Measurements from ENCODE around the gene MS4A12. TPM values are rescaled to one million over a fixed set of nuclear protein-coding genes. Genes with fewer than 3 reads are reported as not detected.

MS4A12 gene
- total RNA-seq, 2 experiments from 2014 or later, result 1.8 TPM; not detected in 1

DNA sequence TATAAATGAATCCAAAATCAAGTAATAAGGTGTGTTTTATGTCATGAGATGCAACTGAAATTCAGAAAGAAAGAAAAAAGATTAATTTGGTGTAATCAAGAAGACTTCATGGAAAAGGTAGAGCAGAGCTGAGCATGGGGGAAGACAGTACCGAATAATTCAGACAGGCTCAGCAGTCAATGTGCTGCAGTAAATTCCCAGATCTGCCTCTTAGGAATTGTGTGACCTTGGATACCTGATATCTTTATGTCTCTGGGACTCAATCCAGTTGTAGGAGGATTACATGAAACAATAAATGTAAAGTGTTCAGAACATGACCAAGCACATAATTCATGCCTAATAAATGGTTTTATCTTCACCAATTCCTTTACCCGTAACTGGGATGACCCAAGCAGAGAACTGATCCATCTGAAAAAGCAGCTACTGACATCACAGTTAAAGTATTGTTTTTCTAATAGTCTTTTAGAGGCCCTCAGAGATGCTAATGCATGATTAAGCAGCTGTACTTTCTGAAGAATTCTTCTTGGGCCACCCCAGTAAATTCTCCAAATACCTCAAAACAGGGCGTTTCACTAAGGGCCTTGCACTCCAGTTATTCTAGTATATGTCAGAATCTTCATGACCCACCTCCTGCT, 7.8 kb downstream of the MS4A12 start:
- ChIA-PET CTCF (ENCODE audit: unreplicated experiment) (no interaction called here), POLR2A (interaction anchor here (0.7 to 2.1 kb wide), 4 partner anchors 14 to 29 kb away, joined by 5 to 9 read pairs (median 6); no protein-coding TSS in a partner anchor)
- intact Hi-C loops (cut with micrococcal nuclease; ENCODE audit: unreplicated experiment), result no loop called here
- Histone ChIP-seq H2AFZ (ENCODE audit: low read length) (peak overlapping the region; percentile 51; the same call in 1 of the 2 replicates), H3K4me1 (ENCODE audit: insufficient read depth, low read length, poor library complexity, severe bottlenecking) (peaks cover 49% of the 10 kb centered on the region), H3K36me3 (ENCODE audit: insufficient read depth, low read length) (peaks cover 4% of the 10 kb centered on the region; the same call in 1 of the 2 replicates), H3K9me2 (ENCODE audit: insufficient read depth, low read length) (no peaks in the 10 kb centered on the region), H3K4me3 (ENCODE audit: low read depth, low read length, poor library complexity, severe bottlenecking) (no peak overlapping the region), H3K79me2 (ENCODE audit: insufficient read depth, low read depth, low read length) (no peaks in the 10 kb centered on the region), H3K27ac (ENCODE audit: low read depth, low read length, poor library complexity, severe bottlenecking) (peak overlapping the region; percentile 96), H4K20me1 (ENCODE audit: insufficient read depth, low read length) (no peaks in the 10 kb centered on the region), H3K4me2 (ENCODE audit: low read length) (no peak overlapping the region), H3K9me3 (ENCODE audit: low read length) (peaks cover 7% of the 10 kb centered on the region; the same call in 1 of the 2 replicates)
- TF ChIP-seq EZH2phosphoT487 (IDR thresholded peaks at IDR 0.05; ENCODE audit: borderline replicate concordance, low read depth, low read length) (no peak), CTCF (conservative IDR thresholded peaks at IDR 0.05; ENCODE audit: low read length) (no peak)
- no TSS peak for BruUV-seq (replicated peaks)
- no peak for DNase-seq (ENCODE audit: low spot score)

DNA sequence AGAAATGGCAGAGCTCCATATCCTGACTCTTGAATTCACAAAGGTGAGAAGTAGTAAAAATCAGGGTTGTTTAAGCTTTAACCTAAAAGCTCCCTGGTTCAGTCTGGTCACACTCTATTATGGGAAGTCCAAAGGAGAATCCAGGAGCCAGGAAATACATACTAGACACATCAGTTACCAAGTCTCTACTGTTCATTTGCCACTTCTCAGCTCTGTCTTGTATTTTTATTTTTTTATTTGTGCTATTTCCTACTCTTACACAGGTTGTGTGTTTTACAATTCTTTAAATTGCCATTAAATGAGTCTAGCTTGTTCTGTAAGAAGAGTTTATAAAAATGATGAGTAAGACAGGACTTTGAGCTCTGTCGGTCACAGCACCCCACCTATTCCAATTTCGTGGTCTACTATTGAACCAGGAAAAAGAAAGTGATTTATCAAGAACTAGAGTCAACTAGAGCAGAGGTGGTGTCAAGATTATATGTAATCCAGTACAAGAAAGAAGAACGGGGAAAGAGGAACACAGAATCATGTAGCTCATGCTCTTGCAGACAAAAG, 9.7 kb downstream of the MS4A12 start:
- BruUV-seq (replicated peaks), result no TSS peak
- no peaks in the 10 kb centered on the region; the same call in 1 of the 2 replicates for H3K9me3 ChIP-seq (ENCODE audit: low read length)
- CTCF ChIA-PET (ENCODE audit: unreplicated experiment), result interaction anchor here (0.8 kb wide), 1 partner anchor 17 kb away, joined by 3 read pairs; no protein-coding TSS in a partner anchor
- H3K79me2 ChIP-seq (ENCODE audit: insufficient read depth, low read depth, low read length), result no peaks in the 10 kb centered on the region
- H3K4me1 ChIP-seq (ENCODE audit: insufficient read depth, low read length, poor library complexity, severe bottlenecking), result peaks cover 36% of the 10 kb centered on the region
- DNase-seq (ENCODE audit: low spot score), result no peak
- H4K20me1 ChIP-seq (ENCODE audit: insufficient read depth, low read length), result no peaks in the 10 kb centered on the region
- H2AFZ ChIP-seq (ENCODE audit: low read length), result no peak overlapping the region; the same call in 1 of the 2 replicates
- intact Hi-C loops (cut with micrococcal nuclease; ENCODE audit: unreplicated experiment), result no loop called here
- TF ChIP-seq EZH2phosphoT487 (IDR thresholded peaks at IDR 0.05; ENCODE audit: borderline replicate concordance, low read depth, low read length), result no peak
- no peak for TF ChIP-seq CTCF (conservative IDR thresholded peaks at IDR 0.05; ENCODE audit: low read length)
- H3K4me2 ChIP-seq (ENCODE audit: low read length), result no peak overlapping the region
- H3K9me2 ChIP-seq (ENCODE audit: insufficient read depth, low read length), result no peaks in the 10 kb centered on the region
- POLR2A ChIA-PET, result interaction anchor here (0.7 to 2.1 kb wide), 11 partner anchors 9 to 86 kb away, joined by 3 to 9 read pairs (median 5); partner anchors contain the start of gene MS4A1
- peaks cover 4% of the 10 kb centered on the region; the same call in 1 of the 2 replicates for H3K36me3 ChIP-seq (ENCODE audit: insufficient read depth, low read length)
- H3K4me3 ChIP-seq (ENCODE audit: low read depth, low read length, poor library complexity, severe bottlenecking), result no peak overlapping the region
- no peak overlapping the region for H3K27ac ChIP-seq (ENCODE audit: low read depth, low read length, poor library complexity, severe bottlenecking)
